Esophagus muscularis mucosa (tissue), 4 donors: Measurements from ENCODE around the gene TMUB1. TPM values are rescaled to one million over a fixed set of nuclear protein-coding genes. Genes with fewer than 3 reads are reported as not detected.

ENCODE experiments used
- DNase-seq: peaks from one replicate; pipeline ENCODE4 v3.0.0-alpha.2; 2017; ENCODE audit errors: extremely low spot score
- H3K27ac ChIP-seq, 4 donors: fragments of 200-600 bp; sonication (generic); replicated peaks in 1 of 4; 1 replicate in 3 of 4; 2 replicates in 1 of 4; pipeline ENCODE4 v1.5.1; 2016 to 2019; ENCODE audit warnings: mild to moderate bottlenecking in 1 of 4
- H3K27me3 ChIP-seq, 4 donors: fragments of 200-600 bp; sonication (generic); one replicate each; pipeline versions ENCODE4 v1.5.1 to v1.6.0; 2016 to 2019
- H3K36me3 ChIP-seq, 4 donors: fragments of 200-600 bp; sonication (generic); one replicate each; pipeline ENCODE4 v1.5.1; 2016 to 2019
- H3K4me1 ChIP-seq, 4 donors: fragments of 200-600 bp; sonication (generic); one replicate each; pipeline ENCODE4 v1.5.1; 2016 to 2019
- H3K4me3 ChIP-seq, 4 donors: fragments of 200-600 bp; sonication (generic); 1 replicate in 2 of 4; 2 replicates in 2 of 4; pipeline ENCODE4 v1.5.1; 2016 to 2019; ENCODE audit warnings: mild to moderate bottlenecking in 4 of 4, moderate library complexity in 1 of 4
- H3K9me3 ChIP-seq, 4 donors: fragments of 200-600 bp; sonication (generic); 1 replicate in 3 of 4; 2 replicates in 1 of 4; pipeline ENCODE4 v1.5.1; 2016 to 2019
- EP300 ChIP-seq: sonication (generic); formaldehyde crosslinking; IDR thresholded peaks from one replicate; pipeline ENCODE4 v1.6.1; 2017; ENCODE audit warnings: antibody characterized with exemption
- POLR2A ChIP-seq: fragments of 450-650 bp; IDR thresholded peaks from one replicate; pipeline ENCODE4 v1.6.1; 2017; ENCODE audit warnings: antibody characterized with exemption, moderate library complexity, mild to moderate bottlenecking, low read depth
- POLR2AphosphoS5 ChIP-seq, 2 donors: sonication (generic); formaldehyde crosslinking; IDR thresholded peaks; one replicate each; pipeline ENCODE4 v1.6.1; 2017; ENCODE audit warnings: antibody characterized with exemption in 2 of 2
- WGBS: methylation state at CpG from one replicate; pipeline ENCODE4 v1.1.5; 2018; 5-methylcytosine and 5-hydroxymethylcytosine counted together
- intact Hi-C: fragments of 100-400 bp; cut with DNase I; formaldehyde crosslinking; loops from one replicate; pipeline ENCODE4 v1.15.1; 2023
- total RNA-seq, 4 donors: library from RNA; depleted of rRNA; stranded (reverse); fragments of >200 nt; gene quantifications; one replicate each; pipeline versions ENCODE4 v1.1.0 to v1.2.1, GENCODE V29; 2016
- TF ChIP-seq, protein P1 (sequence below), 3 experiments: fragments of 200-600 bp in 2 of 3; fragments of 450-650 bp in 1 of 3; sonication (generic) in 2 of 3; IDR thresholded peaks; one replicate each; pipeline ENCODE4 v1.5.1; 2017 to 2019; ENCODE audit warnings: antibody characterized with exemption in 3 of 3, mild to moderate bottlenecking in 2 of 3, moderate library complexity in 1 of 3

The TMUB1 gene
- total RNA-seq, 4 donors from 2014 or later = 39.0 to 66.6 (median 51.4) TPM

DNA sequence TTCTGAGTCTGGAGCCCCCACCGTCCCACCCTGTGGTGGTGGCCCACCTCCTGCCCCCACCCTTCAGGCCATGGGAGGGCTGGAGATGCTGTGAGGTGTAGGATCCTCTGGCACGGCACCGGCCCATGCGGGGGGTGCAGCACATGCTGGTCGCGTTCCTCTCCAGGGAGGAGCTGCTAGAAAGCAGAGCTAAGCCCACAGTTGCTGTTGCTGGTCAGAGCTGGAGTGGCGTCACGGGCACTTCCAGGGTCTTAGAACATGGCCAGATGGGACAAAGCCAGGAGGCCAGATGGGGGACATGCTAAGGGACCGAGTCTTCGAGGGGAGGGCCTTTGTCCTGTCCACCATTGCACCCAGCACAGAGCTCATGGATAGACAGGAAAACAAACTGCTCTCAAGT, 24.6 kb upstream of the TMUB1 start:
- intact Hi-C loops = no loop called here
- H3K9me3 ChIP-seq = no peaks in the 10 kb centered on the region
- peaks cover 11 to 42% (median 28%) of the 10 kb centered on the region in 4 donors for H3K4me1 ChIP-seq
- WGBS = 86% methylated on average over 6 of the region's 10 CpGs
- no peak for DNase-seq
- H3K27ac ChIP-seq = no peak overlapping the region
- H3K36me3 ChIP-seq = peaks cover 0 to 6% (median 2%) of the 10 kb centered on the region in 4 donors
- TF ChIP-seq POLR2AphosphoS5 (IDR thresholded peaks at IDR 0.05) (no peak), POLR2A (no peak), EP300 (no peak)
- TF ChIP-seq, protein P1, sequence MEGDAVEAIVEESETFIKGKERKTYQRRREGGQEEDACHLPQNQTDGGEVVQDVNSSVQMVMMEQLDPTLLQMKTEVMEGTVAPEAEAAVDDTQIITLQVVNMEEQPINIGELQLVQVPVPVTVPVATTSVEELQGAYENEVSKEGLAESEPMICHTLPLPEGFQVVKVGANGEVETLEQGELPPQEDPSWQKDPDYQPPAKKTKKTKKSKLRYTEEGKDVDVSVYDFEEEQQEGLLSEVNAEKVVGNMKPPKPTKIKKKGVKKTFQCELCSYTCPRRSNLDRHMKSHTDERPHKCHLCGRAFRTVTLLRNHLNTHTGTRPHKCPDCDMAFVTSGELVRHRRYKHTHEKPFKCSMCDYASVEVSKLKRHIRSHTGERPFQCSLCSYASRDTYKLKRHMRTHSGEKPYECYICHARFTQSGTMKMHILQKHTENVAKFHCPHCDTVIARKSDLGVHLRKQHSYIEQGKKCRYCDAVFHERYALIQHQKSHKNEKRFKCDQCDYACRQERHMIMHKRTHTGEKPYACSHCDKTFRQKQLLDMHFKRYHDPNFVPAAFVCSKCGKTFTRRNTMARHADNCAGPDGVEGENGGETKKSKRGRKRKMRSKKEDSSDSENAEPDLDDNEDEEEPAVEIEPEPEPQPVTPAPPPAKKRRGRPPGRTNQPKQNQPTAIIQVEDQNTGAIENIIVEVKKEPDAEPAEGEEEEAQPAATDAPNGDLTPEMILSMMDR (IDR thresholded peaks at IDR 0.05) = no peak
- H3K4me3 ChIP-seq = no peak overlapping the region
- H3K27me3 ChIP-seq = no peaks in the 10 kb centered on the region

DNA sequence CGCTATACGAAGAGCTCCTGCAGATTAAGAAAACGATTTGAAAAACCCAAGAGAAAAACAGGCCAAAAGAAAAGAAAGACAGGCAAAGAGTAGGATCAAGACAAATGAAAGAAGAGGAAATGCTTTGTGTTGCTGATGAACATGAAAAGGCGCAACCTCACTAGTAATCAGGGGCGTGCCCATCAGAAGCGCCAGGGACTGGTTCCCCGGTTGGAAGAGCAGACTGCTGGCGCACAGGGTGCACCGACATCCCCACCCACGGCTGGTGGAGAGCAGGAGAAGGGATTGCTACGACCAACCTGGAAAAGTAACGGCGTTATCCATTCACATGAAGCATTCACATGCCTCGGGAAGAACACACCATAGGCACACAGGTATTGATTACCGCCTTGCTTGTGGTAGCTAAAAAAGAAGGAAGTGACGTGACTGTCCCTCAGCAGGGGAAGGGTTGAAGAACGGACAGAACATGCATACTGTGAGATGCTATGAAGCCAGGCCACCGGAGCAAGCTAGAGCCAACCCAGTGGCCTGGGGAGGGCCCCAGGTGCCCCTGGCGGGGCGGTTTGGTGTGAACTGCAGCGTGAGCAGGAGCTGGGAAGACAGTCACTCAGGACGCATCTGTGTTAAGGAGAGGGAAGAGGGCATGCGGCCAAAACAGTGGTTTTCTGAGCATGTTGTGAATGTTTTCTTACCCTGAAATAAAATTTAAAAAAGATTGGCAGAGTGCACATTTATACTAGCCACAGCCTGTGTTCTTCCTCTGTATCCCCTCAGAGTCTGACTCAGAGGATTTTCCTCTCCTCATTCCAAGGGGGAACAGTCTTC, 21.3 kb upstream of the TMUB1 start:
- H3K36me3 ChIP-seq = peaks cover 0 to 6% (median 5%) of the 10 kb centered on the region in 4 donors
- no peaks in the 10 kb centered on the region for H3K9me3 ChIP-seq
- H3K4me1 ChIP-seq = peaks cover 22 to 45% (median 33%) of the 10 kb centered on the region in 4 donors
- H3K27ac ChIP-seq = no peak overlapping the region
- 76% methylated on average over 23 of the region's 23 CpGs for WGBS
- intact Hi-C loops = no loop called here
- no peak for TF ChIP-seq POLR2A
- TF ChIP-seq, protein P1 (IDR thresholded peaks at IDR 0.05) = no peak
- no peak for TF ChIP-seq EP300
- no peak for TF ChIP-seq POLR2AphosphoS5 (IDR thresholded peaks at IDR 0.05)
- DNase-seq = no peak
- H3K27me3 ChIP-seq = no peaks in the 10 kb centered on the region
- H3K4me3 ChIP-seq = no peak overlapping the region

DNA sequence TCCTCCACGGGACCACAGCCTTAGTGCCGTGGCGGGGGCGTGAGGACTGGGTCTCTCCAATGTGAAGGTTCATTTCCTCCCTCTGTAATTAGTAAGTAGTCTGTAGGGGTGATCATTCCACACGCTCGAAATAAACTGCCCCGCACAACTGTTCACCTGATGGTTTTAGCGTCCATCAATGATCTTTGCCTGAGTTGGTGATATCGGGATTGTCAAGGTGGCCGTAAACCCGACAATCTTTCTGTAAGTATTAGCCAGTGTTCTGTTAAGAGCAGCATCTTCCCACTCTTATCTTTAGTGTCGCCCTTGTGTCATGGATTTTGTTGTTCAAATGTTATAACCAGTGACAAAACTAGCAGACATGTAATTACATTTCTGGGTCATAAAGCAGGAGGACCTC, 20.7 kb upstream of the TMUB1 start:
- peaks cover 0 to 6% (median 5%) of the 10 kb centered on the region in 4 donors for H3K36me3 ChIP-seq
- no peak for DNase-seq
- H3K4me1 ChIP-seq = peaks cover 26 to 43% (median 31%) of the 10 kb centered on the region in 4 donors
- no peak for TF ChIP-seq POLR2AphosphoS5 (IDR thresholded peaks at IDR 0.05)
- no peak for TF ChIP-seq EP300
- TF ChIP-seq, protein P1 (IDR thresholded peaks at IDR 0.05) = no peak
- TF ChIP-seq POLR2A = no peak
- WGBS = 87% methylated on average over 11 of the region's 12 CpGs
- H3K9me3 ChIP-seq = no peaks in the 10 kb centered on the region
- no peak overlapping the region for H3K27ac ChIP-seq
- no peak overlapping the region for H3K4me3 ChIP-seq
- intact Hi-C loops = no loop called here
- H3K27me3 ChIP-seq = no peaks in the 10 kb centered on the region

DNA sequence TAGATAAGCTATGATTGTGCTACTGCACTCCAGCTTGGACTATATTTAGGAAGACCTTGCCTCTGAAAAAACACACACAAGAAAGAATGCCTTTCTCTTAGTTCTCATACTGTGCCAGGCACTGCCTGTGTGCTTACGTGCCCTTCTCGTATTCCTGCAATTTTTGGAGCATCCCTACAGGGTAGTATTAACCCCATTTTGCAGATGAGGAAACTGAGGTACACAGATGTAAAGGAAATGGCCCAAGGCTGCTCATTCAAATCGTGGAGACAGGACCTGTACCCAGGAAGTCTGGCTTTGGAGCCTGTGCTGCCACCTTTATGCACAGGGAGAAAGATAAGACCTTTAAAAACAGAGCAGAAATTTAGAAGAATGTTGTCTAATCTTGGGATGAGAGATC, 19.7 kb upstream of the TMUB1 start:
- TF ChIP-seq POLR2AphosphoS5 (IDR thresholded peaks at IDR 0.05) (no peak), POLR2A (no peak), EP300 (no peak)
- TF ChIP-seq, protein P1 (IDR thresholded peaks at IDR 0.05) = no peak
- intact Hi-C loops = no loop called here
- H3K4me1 ChIP-seq = peaks cover 26 to 40% (median 30%) of the 10 kb centered on the region in 4 donors
- no peaks in the 10 kb centered on the region for H3K9me3 ChIP-seq
- 83% methylated on average over 3 of the region's 3 CpGs for WGBS
- DNase-seq = no peak
- no peak overlapping the region for H3K27ac ChIP-seq
- H3K27me3 ChIP-seq = no peaks in the 10 kb centered on the region
- peaks cover 0 to 6% (median 5%) of the 10 kb centered on the region in 4 donors for H3K36me3 ChIP-seq
- H3K4me3 ChIP-seq = no peak overlapping the region
